Tibial nerve (tissue), 4 donors: ENCODE results near the gene MINDY3.

ENCODE experiments used
- CTCF ChIP-seq, 5 experiments: fragments of 200-600 bp in 3 of 5; fragments of 450-650 bp in 2 of 5; sonication (generic) in 3 of 5; IDR thresholded peaks; one replicate each; pipeline ENCODE4 v1.5.1; 2016 to 2019; ENCODE audit warnings: antibody characterized with exemption in 5 of 5, mild to moderate bottlenecking in 3 of 5, moderate library complexity in 2 of 5
- EP300 ChIP-seq, 2 donors: sonication (generic); formaldehyde crosslinking; IDR thresholded peaks; one replicate each; pipeline ENCODE4 v1.6.1; 2017; ENCODE audit warnings: antibody characterized with exemption in 2 of 2, mild to moderate bottlenecking in 1 of 2

GRCh38 chr10:15787426-15787825 lies 72.9 kb downstream of the MINDY3 start:
- TF ChIP-seq CTCF (IDR thresholded peaks at IDR 0.05) (no peak), EP300 (IDR thresholded peaks at IDR 0.05) (no peak)
